Skin epidermis (tissue), 12 donors: Measurements from ENCODE around the gene CKAP5.
"Not testable (repeated sequence)": the region's sequence is repeated elsewhere in the genome, so short reads cannot be mapped to it uniquely, and the experiment has no call there.

Experiments
- H3K27ac ChIP-seq, 21 experiments: fragments of 200-600 bp; sonication (generic) in 11 of 21; one replicate each; pipeline ENCODE4 v1.5.0; 2020; ENCODE audit warnings: mild to moderate bottlenecking in 3 of 21, inconsistent platforms in 2 of 21, moderate library complexity in 2 of 21
- H3K4me3 ChIP-seq, 7 experiments: fragments of 200-600 bp; sonication (generic) in 2 of 7; one replicate each; pipeline ENCODE4 v1.5.0; 2020; ENCODE audit warnings: inconsistent platforms in 2 of 7, mild to moderate bottlenecking in 2 of 7, moderate library complexity in 1 of 7

Gene CKAP5

GRCh38 chr11:46800177-46800576 lies 45.9 kb downstream of the CKAP5 start:
- H3K27ac ChIP-seq: no peak overlapping the region
- no peak overlapping the region for H3K4me3 ChIP-seq

- not testable (repeated sequence) for H3K27ac ChIP-seq, H3K4me3 ChIP-seq
These were observed 46.4 kb downstream of the CKAP5 start for GRCh38 chr11:46799725-46800124.

- no peak overlapping the region for H3K27ac ChIP-seq
- no peak overlapping the region for H3K4me3 ChIP-seq
These were observed 67.7 kb downstream of the CKAP5 start for GRCh38 chr11:46778416-46778815.

GRCh38 chr11:46776878-46777277 lies 69.2 kb downstream of the CKAP5 start:
- H3K4me3 ChIP-seq: no peak overlapping the region
- H3K27ac ChIP-seq: no peak overlapping the region

- H3K27ac ChIP-seq: no peak overlapping the region
- H3K4me3 ChIP-seq: no peak overlapping the region
These were observed 76.4 kb downstream of the CKAP5 start for GRCh38 chr11:46769636-46770221.

- no peak overlapping the region for H3K4me3 ChIP-seq
These were observed 79.4 kb downstream of the CKAP5 start for GRCh38 chr11:46766656-46767055.

GRCh38 chr11:46762248-46762647 lies 83.8 kb downstream of the CKAP5 start:
- Histone ChIP-seq H3K27ac (no peak overlapping the region), H3K4me3 (no peak overlapping the region)

More at GRCh38 chr11:46766656-46767055, 79.4 kb downstream of the CKAP5 start:
- no peak overlapping the region for H3K27ac ChIP-seq

- Histone ChIP-seq H3K4me3 (no peak overlapping the region), H3K27ac (no peak overlapping the region)
These were observed 84.3 kb downstream of the CKAP5 start for GRCh38 chr11:46761807-46762206.

GRCh38 chr11:46760429-46761128 lies 85.5 kb downstream of the CKAP5 start:
- no peak overlapping the region for H3K4me3 ChIP-seq
- H3K27ac ChIP-seq: no peak overlapping the region

GRCh38 chr11:46759196-46759595 lies 86.9 kb downstream of the CKAP5 start:
- H3K4me3 ChIP-seq: no peak overlapping the region

GRCh38 chr11:46755962-46756361 lies 90.1 kb downstream of the CKAP5 start:
- Histone ChIP-seq H3K27ac (no peak overlapping the region), H3K4me3 (no peak overlapping the region)

More at GRCh38 chr11:46759196-46759595, 86.9 kb downstream of the CKAP5 start:
- H3K27ac ChIP-seq: no peak overlapping the region

- H3K27ac ChIP-seq: no peak overlapping the region
- H3K4me3 ChIP-seq: no peak overlapping the region
These were observed 98.9 kb downstream of the CKAP5 start for GRCh38 chr11:46747150-46747549.

- no peak overlapping the region for H3K4me3 ChIP-seq
- H3K27ac ChIP-seq: no peak overlapping the region
These were observed 100.1 kb downstream of the CKAP5 start for GRCh38 chr11:46745995-46746394.

GRCh38 chr11:46745328-46745727 lies 100.8 kb downstream of the CKAP5 start:
- Histone ChIP-seq H3K4me3 (no peak overlapping the region), H3K27ac (no peak overlapping the region)

- Histone ChIP-seq H3K4me3 (no peak overlapping the region), H3K27ac (peak overlapping the region in 1 of 21 experiments; percentile 33)
These were observed 102.3 kb downstream of the CKAP5 start for GRCh38 chr11:46743693-46744339.

GRCh38 chr11:46743043-46743442 lies 103.0 kb downstream of the CKAP5 start:
- Histone ChIP-seq H3K27ac (peak overlapping the region in 2 of 21 experiments; percentile 28 to 33), H3K4me3 (no peak overlapping the region)

GRCh38 chr11:46741600-46742484 lies 104.2 kb downstream of the CKAP5 start:
- H3K27ac ChIP-seq: peak overlapping the region in 3 of 21 experiments; percentile 4 to 28 (median 6)
- no peak overlapping the region for H3K4me3 ChIP-seq

- no peak overlapping the region for H3K4me3 ChIP-seq
- no peak overlapping the region for H3K27ac ChIP-seq
These were observed 107.2 kb downstream of the CKAP5 start for GRCh38 chr11:46738887-46739286.

- no peak overlapping the region for H3K27ac ChIP-seq
- no peak overlapping the region for H3K4me3 ChIP-seq
These were observed 108.4 kb downstream of the CKAP5 start for GRCh38 chr11:46737699-46738098.

GRCh38 chr11:46736615-46737014 lies 109.5 kb downstream of the CKAP5 start:
- Histone ChIP-seq H3K4me3 (no peak overlapping the region), H3K27ac (no peak overlapping the region)
